RPMI8226 (cell line): Measurements from ENCODE around the gene TSPAN5.
"Not testable (repeated sequence)": the region's sequence is repeated elsewhere in the genome, so short reads cannot be mapped to it uniquely, and the experiment has no call there.

Experiments used
- DNase-seq: peaks from one replicate; pipeline ENCODE4 v3.0.0-alpha.2; 2015

Gene TSPAN5

DNA sequence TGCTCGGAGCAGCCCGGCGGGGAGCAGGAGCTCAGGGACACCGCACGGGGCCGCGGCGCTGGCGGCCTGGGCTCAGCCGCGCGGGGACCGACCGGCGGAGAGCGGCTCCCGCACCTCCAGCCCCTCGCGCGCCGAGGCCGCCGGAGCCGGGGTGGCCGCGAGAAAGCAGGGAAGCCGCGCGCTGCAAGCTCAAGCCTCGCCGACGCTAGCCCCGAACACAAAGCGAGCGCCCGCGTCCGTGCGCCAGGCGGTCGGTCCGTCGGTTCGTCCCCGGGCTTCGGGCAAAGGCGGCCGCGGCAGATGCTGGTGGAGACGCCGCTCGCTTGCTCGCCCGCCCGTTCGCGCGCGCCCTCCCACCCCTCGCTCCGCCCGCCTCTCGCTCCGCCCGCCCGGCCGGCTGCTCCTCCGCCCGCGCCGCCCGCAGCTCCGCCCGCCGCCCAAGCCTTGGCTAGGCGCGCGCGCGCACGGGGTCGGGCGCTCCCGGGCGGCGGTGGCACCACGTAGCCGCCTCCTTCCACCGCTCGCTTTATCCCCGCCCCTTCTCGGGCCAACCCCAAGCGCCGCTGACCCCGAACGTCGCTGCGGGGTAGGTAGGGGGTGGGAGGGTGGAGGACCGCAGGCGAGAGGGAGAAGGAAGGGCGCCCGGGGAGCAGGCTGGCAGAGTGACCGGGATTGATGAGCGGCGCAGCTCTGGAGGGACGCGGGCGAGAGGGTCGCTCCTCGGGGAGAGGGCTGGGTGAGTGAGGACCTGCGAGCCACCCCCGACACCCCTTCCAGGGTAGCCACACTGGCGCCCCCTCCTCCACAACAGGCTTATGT lies at the start of gene TSPAN5:
Gene TSPAN5, minus strand, starts transcription at position 325 of the 819 bp plus-strand sequence.
- DNase-seq, result peak; percentile 81

DNA sequence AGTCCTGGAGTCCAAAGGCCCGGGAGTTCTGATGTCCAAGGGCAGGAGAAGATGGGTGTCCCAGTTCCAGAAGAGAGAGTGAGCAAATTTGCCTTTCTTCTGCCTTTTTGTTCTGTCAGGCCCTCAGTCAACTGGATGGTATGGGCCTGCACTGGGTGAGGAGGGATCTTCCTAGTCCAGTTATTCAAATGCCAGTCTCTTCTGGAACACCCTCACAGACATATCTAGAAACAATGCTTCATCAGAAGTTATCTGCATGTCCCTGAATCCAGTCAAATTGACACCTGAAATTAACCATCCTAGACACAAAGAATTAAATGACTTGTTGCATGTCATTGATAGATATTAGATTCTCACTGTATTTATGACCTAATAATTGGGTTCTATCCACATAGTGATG lies 48.5 kb upstream of the TSPAN5 start:
- DNase-seq, result no peak

DNA sequence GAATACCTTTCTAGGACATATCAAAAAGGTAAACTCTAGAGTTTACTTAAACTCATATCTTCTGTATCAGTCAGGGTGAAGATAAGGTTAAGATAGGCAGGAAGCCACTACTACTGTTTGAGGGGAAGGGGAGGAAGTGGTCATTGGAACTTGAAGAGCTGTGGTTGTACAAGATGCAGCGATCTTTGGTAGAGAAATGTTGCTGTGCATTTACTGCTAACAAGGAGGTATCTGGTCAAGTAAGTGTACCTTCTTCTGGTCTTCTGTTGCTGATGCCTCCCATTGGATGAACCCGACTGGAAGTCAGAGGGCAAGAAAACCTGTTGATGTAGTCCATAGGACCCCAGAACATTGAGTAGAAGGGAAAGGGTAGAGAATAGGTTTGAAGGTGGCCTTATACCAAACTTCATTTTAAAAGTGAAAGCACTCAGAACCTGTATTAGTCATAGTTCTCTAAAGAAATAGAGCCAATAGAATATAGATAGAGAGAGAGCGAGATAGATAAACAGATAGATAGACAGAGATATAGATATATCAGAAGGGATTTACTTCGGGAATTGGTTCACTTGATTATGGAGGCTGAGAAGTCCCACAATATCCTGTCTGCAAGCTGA lies 47.9 kb upstream of the TSPAN5 start:
- DNase-seq, result no peak

DNA sequence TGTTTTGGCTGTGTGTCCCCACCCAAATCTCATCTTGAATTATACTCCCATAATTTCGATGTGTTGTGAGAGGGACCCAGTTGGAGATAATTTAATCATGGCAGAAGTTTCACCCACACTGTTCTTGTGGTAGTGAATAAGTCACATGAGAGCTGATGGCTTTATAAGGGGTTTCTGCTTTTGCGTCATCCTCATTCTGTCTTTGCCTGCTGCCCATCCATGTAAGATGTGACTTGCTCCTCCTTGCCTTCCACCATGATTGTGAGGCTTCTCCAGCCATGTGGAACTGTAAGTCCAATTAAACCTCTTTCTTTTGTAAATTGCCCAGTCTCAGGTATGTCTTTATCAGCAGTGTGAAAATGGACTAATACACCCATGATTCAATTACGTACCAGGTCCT lies 47.2 kb upstream of the TSPAN5 start:
- not testable (repeated sequence) for DNase-seq

DNA sequence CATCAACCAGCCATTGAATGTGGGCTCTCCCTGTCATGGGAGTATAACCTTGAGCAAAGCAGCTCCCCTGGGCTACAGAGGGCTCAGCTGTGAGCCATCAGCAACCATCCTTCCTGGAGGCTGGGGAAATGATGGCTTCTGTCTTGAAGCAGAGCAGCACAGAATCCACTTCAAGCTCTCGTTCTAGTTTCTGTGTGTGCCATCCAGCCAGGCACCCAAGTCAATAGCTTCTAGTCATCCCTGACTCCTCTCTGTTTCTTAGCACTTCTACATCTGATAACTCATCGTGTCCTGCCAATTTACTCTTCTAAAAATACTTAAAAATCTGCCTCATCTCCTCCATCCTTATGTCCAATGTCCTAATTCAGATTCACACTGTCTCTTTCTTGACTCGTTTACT lies 42.2 kb upstream of the TSPAN5 start:
- DNase-seq, result no peak

DNA sequence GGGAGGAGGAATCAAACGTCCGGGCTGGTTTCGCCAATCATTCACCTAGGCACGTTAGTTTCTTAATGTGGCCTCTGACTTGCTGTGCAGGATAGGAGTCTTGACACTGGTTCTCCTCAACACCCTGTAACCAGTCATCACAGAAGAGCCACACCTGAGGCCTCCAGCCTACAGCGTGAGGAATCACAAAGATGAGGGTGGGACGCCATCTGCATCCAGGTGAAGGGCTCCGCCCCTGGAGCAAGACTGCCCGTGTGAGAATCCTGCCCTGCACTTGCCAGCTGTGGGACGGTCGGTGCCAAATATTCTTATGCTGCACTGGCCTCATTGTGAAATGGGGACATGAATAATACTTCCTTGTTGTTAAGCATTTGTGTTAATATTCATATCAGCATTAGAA lies 35.7 kb upstream of the TSPAN5 start:
- DNase-seq, result no peak

DNA sequence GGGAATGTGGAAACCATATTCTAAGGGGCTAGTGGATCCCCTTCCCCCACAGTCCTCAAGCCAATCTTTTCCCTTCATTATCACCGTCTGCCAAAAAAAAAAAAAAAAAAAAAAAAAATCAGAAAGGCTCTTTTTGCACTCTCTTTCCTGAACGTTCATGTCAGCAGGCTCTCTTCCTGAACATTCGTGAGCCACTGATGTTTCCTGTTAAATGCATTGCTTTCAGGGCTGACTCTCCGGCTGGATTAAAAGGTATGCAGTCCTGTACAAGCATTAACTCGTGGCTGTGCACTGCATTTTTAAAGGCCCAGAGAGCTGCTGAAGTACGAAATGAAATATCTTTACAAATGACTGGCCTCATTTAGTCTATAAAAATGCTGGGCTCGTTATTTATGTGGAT lies 34.0 kb upstream of the TSPAN5 start:
- DNase-seq, result no peak

DNA sequence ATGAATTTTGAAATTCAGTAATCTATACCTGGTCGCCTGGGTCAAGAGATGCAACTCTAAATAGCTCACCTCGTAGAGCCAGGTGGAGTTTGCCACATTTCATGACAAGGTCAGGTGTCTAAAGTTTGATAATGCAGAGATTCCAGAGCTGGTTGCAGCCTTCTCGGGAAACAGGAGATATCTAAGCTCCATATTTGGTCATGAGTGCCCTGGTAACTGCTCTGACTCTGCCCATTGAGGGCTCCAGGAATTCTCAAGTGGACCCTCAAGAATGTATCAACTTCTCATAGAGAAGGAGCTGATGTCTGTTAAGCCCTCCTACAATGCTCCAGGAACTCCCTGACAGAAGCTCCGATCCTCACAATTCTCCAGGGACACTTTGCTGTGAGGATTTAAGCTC lies 33.2 kb upstream of the TSPAN5 start:
- DNase-seq, result no peak

DNA sequence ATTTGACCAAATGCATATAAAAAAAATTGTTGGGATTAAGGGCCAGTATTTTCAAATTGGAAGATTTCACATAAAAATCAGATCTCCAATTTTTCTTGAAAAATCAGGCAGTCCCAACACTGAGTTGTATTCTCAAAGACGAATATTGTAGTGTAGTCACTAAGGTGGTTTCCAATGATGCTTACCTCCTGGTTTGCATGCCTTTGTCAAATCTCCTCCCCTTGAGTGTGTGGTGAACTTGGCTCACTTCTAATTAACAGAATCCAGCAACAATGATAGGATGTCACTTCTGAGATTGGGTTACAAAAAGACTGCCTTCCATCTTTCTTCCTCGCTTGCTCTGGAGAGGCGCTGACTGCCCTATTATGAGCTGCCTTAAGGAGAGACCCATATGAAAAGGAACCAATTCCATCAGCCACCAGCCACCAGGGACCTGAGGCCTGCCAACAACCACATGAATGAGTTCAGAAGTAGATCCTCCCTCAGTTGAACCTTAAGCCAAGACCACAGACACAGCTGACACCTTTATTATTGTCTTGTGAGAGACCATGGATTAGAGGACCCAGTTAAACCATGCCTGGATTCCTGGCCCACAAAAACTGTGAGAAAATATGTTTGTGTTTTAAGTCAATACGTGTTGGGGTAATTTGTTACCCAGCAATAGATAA lies 31.2 kb upstream of the TSPAN5 start:
- no peak for DNase-seq

DNA sequence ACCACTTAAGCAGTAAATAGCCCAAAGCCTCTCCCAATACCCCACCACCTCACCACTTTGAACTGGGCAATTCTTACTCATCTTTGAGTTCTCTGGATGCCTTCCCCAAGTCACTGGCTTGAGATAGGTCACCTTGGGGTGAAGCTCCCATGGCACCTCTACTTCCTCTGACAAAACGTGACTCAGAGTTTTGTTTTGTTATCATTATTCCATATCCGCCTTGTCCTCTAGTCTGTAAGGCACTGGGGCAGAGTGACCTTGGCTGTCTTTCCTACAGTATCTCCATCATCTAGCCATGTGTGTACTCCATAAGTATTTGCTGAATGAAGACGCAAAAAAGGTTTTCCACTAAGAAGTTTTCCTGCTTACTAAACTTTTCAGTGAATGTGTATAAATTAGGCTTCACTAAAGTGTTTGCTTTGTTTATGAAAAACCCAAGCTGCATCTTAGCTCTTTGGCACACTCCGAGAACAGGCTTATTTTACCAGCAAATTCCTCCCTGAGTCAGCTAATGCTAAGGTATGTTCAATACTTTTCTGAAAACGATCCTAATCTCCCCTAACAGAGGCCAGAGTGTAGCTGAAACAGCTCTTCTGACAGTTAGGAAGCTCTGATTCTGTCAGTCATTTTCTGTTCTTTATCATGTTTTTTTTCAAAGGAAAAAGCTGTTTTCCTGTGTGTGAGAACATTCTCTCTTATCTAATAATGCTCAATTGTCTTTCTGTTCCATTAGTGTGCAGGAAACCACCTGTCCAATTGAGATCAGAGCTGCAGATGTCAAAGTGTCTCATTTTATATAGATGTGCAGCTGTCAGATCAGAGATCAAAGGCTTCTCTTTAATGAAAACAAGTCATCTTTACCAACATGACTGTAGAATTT lies 30.2 kb upstream of the TSPAN5 start:
- no peak for DNase-seq

DNA sequence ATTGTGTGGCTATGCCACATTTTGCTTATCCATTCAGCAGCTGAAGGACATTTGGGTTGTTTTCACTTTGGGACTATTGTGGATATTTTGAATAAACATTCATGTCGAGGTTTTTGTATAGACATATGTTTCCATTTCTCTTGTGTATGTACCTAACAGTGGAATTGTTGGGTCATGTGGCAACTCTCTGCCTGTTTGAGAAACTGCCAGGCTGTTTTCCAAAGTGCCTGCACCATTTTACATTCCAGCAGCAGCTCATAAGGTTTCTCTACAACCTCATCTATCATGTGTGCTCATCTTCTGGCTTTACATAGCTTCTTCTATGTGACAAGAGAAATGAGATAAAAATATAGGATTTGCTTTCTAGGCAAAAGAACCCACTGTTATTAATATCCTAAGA lies 29.5 kb upstream of the TSPAN5 start:
- DNase-seq, result no peak

DNA sequence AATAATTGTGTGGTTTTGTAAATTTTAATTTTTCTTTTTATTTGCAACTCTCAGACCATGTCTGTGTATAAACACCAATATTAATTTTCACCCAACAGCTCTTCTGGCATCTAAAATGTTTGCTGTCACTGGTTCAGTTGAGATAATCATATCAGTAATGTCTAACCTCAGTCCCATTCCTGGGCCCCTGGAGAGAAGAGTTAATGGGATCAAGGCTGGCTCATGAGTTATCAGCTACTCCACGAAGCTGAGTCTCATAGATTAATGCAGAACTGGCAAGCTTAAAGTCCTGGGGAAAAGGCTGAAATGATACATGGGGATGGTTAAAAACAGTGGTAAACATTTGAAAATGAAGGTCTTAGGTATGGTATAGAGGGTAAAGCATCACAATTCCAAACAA lies 28.4 kb upstream of the TSPAN5 start:
- DNase-seq, result no peak

DNA sequence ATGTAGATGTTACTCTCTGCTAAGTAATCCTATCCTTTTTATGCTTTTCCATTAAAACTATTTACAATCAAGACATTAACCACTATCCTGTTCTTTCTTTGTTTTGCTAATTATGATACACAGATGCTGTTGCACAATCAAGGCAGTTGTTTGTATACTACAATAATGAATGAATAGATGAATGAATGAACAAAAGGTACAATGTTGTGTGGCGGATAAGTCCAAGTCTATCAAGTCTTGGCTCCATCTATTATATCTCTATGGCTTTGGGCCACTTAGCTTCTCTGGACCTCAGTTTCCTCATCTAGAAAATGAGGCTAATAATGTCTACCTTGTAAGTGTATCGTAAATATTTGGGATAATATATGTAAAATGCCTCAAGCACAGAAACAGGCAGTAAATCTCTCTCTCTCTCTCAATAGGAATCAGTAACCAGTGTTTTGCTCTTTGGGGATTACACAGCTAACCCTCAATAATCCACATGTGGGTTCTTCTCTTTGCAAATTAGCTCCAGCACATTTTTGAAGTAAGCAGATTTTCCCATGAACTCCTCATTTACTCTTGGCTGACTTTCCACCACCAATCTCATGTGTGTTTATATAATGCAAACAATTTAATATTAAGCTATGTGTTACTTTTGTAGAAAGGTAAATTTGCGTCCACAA lies 27.8 kb upstream of the TSPAN5 start:
- no peak for DNase-seq

DNA sequence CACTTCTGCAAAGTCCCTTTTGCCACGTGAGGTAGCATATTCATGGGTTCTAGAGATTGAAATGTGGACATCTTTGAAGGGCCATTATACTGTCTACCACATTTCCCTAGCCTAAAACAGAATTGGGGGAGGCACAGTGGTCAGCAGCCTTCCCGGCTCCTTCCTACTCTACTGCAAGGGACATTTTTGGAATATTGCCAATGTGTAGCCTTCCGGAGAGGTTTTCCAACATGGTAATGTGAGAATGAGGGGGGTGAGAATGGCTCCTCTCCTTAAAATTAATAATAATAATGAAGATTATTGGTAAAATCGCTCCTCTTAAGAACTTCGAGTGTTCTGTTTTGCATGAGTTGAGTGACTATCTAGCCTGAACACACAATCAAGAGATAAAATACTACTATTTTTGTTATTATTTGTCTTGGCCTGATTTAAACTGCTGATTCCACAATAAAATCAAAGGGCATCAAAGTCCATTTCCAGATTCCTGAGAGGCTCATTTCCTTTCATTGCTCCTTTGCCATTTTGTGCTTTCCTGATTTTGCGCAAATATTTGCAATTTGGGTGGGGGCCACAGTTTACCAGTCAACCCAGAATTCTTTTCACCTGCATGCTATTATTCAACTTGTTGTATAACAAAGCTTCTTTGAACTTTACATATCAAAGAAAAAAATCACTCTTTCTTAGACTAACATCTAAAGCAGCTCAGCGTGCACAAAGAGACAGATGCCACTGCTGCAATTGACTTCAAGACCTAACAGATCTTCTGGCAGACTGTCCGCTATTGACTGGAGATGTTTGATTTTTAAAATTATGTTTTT lies 27.0 kb upstream of the TSPAN5 start:
- no peak for DNase-seq

DNA sequence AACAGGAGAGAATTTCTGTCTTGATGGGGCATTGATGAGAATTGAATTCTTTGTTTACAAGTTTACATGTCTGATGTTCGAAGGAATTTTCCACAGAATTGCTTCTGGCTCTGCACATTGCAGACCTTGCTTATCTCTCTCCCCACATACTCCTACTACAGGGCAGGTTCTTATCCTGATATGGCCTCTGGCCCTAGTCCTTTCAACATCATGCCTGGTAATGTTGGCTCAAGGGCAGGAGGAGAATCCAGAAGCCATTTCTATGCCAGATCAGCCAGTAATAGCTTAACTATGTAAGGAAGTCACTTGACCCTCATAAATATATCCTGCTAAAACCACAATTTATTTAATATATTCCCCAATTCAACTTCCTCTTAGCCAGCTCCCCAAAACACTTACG lies 24.3 kb upstream of the TSPAN5 start:
- no peak for DNase-seq

DNA sequence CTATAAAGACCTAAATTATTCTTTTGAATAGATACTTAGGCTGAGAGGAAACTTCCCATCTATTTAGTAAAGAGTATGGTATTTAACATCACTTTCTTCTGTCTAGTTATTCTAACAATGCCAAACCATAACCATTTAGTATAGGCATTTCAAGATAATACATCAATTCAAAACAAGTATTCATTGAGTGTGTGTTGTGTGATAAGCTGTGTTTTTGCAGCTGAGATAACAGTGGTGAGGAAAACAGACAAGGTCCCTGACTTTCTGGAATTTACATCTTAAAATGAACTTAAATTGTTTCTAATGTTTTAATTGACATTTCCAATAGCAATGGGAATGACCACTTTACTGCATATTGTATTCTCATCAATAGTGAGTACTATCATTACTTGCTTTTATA lies 22.4 kb upstream of the TSPAN5 start:
- no peak for DNase-seq

DNA sequence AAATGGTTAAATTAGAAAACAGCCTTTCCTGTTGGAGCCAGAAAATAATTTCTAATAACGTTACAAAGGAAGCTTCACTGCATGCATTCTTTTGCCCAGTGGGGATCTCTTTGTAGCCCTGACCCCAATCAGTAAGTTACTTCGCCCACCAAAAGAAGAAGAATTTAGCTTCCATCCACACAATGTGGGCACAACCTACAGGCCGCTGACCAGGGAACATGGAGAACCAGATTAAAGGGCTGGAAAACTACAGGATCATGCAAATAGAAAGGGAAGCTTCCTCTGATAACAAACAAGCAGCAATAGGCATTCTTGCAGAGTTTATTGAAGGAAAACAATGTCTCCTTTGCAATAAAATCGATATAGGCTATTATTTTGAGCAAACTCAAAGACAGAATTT lies 21.3 kb upstream of the TSPAN5 start:
- no peak for DNase-seq

DNA sequence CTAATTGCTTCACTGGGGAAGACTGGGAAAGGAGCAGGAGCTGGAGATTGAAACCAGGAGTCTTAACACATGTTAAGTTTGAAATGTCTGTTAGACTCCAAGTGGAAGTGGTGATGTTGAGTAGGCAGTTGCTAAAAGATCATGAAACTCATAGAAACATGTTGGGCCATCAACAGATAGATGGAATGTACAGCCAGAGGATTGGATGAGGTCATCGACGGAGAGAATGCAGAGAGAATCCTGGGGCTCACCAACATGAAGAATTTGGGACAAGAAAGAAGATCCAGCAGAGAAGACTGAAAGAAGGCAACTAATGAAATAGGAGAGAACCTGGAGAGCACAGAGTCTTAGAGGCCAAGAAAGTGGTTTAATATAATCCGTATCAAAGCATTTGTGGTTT lies 19.4 kb upstream of the TSPAN5 start:
- no peak for DNase-seq

DNA sequence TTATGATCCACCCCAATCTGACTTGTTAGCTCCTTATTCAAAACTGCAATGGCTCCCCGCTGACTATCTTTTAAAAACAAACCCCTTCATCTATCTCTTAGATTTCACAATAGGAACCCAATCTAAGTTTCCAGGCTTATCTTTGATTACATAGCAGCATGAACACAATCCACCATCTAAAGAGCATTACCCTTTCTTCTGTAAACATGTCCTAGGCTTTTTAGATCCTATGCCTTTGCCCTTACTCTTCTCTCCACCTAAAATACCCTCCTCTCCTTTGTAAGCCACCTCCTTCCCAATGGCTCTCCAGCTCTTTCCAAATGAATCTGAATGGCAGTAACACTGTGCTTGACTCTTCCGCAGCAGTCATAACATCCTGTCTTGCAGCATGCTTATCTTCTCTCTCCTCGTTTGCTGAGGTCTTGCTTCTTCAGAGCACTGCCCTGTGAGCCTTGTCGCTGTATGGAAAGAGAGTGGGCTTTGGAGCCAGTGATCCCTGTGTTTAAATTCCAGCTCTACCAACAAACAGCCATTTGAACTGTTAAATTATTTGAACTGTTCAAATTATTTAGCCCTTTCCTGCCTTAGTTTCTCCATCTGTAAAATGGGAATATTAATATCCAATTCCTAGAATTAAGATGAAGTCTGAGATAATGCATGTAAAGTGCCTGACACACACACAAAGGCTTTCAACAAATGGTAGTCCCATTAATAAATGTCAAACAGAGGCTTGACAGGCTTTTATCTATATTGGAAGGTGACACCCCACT lies 16.2 kb upstream of the TSPAN5 start:
- DNase-seq, result no peak

DNA sequence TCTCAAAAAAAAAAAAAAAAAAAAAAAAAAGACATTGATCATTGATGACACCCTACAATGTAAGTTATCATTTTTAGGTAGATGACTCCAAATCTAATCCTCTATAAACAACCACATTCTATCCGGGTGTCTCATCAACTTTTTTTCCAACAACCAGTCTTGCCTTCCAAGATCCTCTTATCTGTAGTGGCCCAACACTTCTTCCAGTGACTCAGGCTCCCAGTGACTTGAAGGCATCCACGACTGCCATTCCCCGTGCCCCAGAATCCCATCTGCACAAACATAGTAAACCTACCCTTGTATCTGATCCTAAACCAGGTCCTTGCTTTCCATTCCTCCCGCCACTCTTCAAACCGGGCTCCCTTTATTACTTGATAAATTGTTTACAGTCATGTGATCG lies 15.6 kb upstream of the TSPAN5 start:
- DNase-seq, result no peak

DNA sequence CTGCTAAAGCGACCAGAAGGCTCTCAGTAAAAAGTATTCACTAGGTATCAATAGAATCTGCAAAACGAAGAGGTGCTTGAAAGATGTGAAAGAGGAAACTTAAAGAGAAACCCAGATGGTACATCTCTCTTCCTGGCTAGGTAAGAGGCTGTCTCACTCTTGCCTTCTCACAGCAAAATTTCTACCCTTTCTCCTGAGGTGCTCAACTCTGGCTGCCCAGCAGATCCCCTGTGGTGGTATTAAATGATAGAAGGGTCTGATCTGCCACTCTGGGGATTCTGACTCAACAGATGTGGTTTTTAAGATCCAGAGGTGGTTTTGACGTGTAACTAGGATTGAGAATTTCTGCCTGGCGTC lies 14.9 kb upstream of the TSPAN5 start:
- no peak for DNase-seq
